H1 (cell line): ENCODE data around the gene ATXN2. TPM values are rescaled to one million over a fixed set of nuclear protein-coding genes. Genes with fewer than 3 reads are reported as not detected.

Experiments used
- CTCF ChIA-PET: fragments of 300-600 bp; sonication (Branson Sonifier 250); formaldehyde crosslinking; loops from one replicate; lab custom pipeline; 2021; ENCODE audit not compliant: partially characterized antibody; lab: Charles Lee
- POLR2A ChIA-PET: fragments of 300-600 bp; sonication (Branson Sonifier 250); formaldehyde crosslinking; loops from one replicate; lab custom pipeline; 2021; ENCODE audit warnings: inconsistent platforms; ENCODE audit not compliant: partially characterized antibody; lab: Charles Lee
- DNase-seq, 2 experiments: peaks; one replicate each; pipeline versions ENCODE4 v3.0.0 to v3.0.0-alpha.2; 2010 to 2022; ENCODE audit warnings: low spot score in 2 of 2, low read depth in 1 of 2, mixed read lengths in 1 of 2
- FAIRE-seq: peaks from 2 replicates; lab custom pipeline; 2011; peaks lifted over from hg19 to GRCh38; lab: Jason Lieb, UNC
- H2AFZ ChIP-seq: 2 replicates; pipeline ENCODE4 v1.8.1; 2012; ENCODE audit warnings: low read length, inconsistent platforms
- H2AK5ac ChIP-seq: 2 replicates; pipeline ENCODE4 v1.6.1; 2013; ENCODE audit warnings: low read depth, low read length
- H2BK120ac ChIP-seq: replicated peaks from 2 replicates; pipeline ENCODE3; 2013; ENCODE audit warnings: low read depth, low read length, inconsistent platforms
- H2BK12ac ChIP-seq: 2 replicates; pipeline ENCODE4 v1.6.1; 2013; ENCODE audit warnings: low read depth, low read length
- H2BK15ac ChIP-seq: 2 replicates; pipeline ENCODE4 v1.6.1; 2013; ENCODE audit warnings: low read length
- H2BK20ac ChIP-seq: 2 replicates; pipeline ENCODE4 v1.6.1; 2013; ENCODE audit warnings: low read length
- H2BK5ac ChIP-seq: 2 replicates; pipeline ENCODE4 v1.6.1; 2013; ENCODE audit warnings: low read depth, low read length
- H3K14ac ChIP-seq: 2 replicates; pipeline ENCODE4 v1.6.1; 2013; ENCODE audit warnings: inconsistent platforms; ENCODE audit not compliant: insufficient read length
- H3K18ac ChIP-seq: 2 replicates; pipeline ENCODE4 v1.6.1; 2013; ENCODE audit warnings: low read length; ENCODE audit errors: extremely low read depth
- H3K23ac ChIP-seq: 2 replicates; pipeline ENCODE4 v1.6.1; 2013; ENCODE audit warnings: inconsistent platforms; ENCODE audit not compliant: insufficient read length
- H3K23me2 ChIP-seq: 2 replicates; pipeline ENCODE4 v1.6.1; 2013; ENCODE audit warnings: low read depth, low read length
- H3K27ac ChIP-seq: 2 replicates; pipeline ENCODE4 v1.6.1; 2011; ENCODE audit warnings: low read depth, low read length, inconsistent platforms
- H3K27me3 ChIP-seq, 4 experiments: replicated peaks in 1 of 4; 1 replicate in 1 of 4; 2 replicates in 3 of 4; pipeline versions ENCODE4 v1.6.1 to v1.8.1; 2011 to 2013; ENCODE audit warnings: low read length in 3 of 4, mild to moderate bottlenecking in 3 of 4, inconsistent platforms in 2 of 4, mixed read lengths in 2 of 4, moderate library complexity in 1 of 4; ENCODE audit not compliant: control insufficient read depth in 3 of 4, insufficient read depth in 3 of 4; ENCODE audit errors: extremely low read depth in 1 of 4
- H3K36me3 ChIP-seq, 4 experiments: 2 replicates each; pipeline versions ENCODE4 v1.6.1 to v1.8.1; 2011 to 2013; ENCODE audit warnings: mild to moderate bottlenecking in 4 of 4, low read length in 3 of 4, moderate library complexity in 2 of 4, control low read depth in 1 of 4, inconsistent platforms in 1 of 4; ENCODE audit not compliant: insufficient read depth in 4 of 4, control insufficient read depth in 2 of 4
- H3K4ac ChIP-seq: replicated peaks from 2 replicates; pipeline ENCODE3; 2013; ENCODE audit warnings: low read length, low read depth, mixed read lengths, inconsistent platforms; ENCODE audit not compliant: insufficient read length
- H3K4me1 ChIP-seq, 4 experiments: replicated peaks in 1 of 4; 1 replicate in 1 of 4; 2 replicates in 3 of 4; pipeline versions ENCODE4 v1.6.1 to v1.8.1; 2011 to 2013; ENCODE audit warnings: low read length in 3 of 4, inconsistent platforms in 2 of 4, mixed read lengths in 1 of 4; ENCODE audit not compliant: insufficient read depth in 4 of 4, control insufficient read depth in 3 of 4
- H3K4me2 ChIP-seq, 2 experiments: 2 replicates each; pipeline versions ENCODE4 v1.6.1 to v1.8.1; 2011 to 2013; ENCODE audit warnings: low read depth in 2 of 2, low read length in 2 of 2, control low read depth in 1 of 2, inconsistent platforms in 1 of 2, mild to moderate bottlenecking in 1 of 2; ENCODE audit not compliant: insufficient read depth in 1 of 2
- H3K4me3 ChIP-seq, 4 experiments: fragments of 200-600, 300-600 bp in 1 of 4; sonication (generic), shearing (Covaris generic), sonication (Bioruptor Twin) in 1 of 4; 2 replicates each; pipeline versions ENCODE4 v1.5.1 to v1.8.1; 2011 to 2016; ENCODE audit warnings: low read length in 4 of 4, low read depth in 3 of 4, control low read depth in 2 of 4, inconsistent platforms in 2 of 4, mild to moderate bottlenecking in 2 of 4, mixed read lengths in 1 of 4, moderate library complexity in 1 of 4; ENCODE audit not compliant: insufficient read depth in 2 of 4; ENCODE audit errors: extremely low read depth in 1 of 4
- H3K56ac ChIP-seq: replicated peaks from 2 replicates; pipeline ENCODE3; 2013; ENCODE audit warnings: low read depth, mild to moderate bottlenecking, mixed read lengths, low read length, inconsistent platforms; ENCODE audit not compliant: insufficient read length
- H3K79me1 ChIP-seq: 2 replicates; pipeline ENCODE4 v1.6.1; 2013; ENCODE audit warnings: low read depth, low read length, control low read depth
- H3K79me2 ChIP-seq, 2 experiments: 2 replicates each; pipeline versions ENCODE4 v1.6.1 to v1.8.1; 2012 to 2013; ENCODE audit warnings: low read length in 2 of 2, mild to moderate bottlenecking in 2 of 2, inconsistent platforms in 1 of 2; ENCODE audit not compliant: insufficient read depth in 2 of 2, control insufficient read depth in 1 of 2
- H3K9ac ChIP-seq, 4 experiments: replicated peaks in 1 of 4; 1 replicate in 1 of 4; 2 replicates in 3 of 4; pipeline versions ENCODE4 v1.6.1 to v1.8.1; 2011 to 2013; ENCODE audit warnings: low read depth in 3 of 4, low read length in 3 of 4, control low read depth in 2 of 4, mild to moderate bottlenecking in 2 of 4, moderate library complexity in 2 of 4, inconsistent platforms in 1 of 4; ENCODE audit errors: extremely low read depth in 1 of 4
- H3K9me3 ChIP-seq, 2 experiments: 2 replicates each; pipeline versions ENCODE4 v1.6.1 to v1.8.1; 2012 to 2013; ENCODE audit warnings: mild to moderate bottlenecking in 2 of 2, moderate library complexity in 2 of 2, control low read depth in 1 of 2, inconsistent platforms in 1 of 2, low read depth in 1 of 2, low read length in 1 of 2, mixed read lengths in 1 of 2; ENCODE audit not compliant: insufficient read depth in 2 of 2
- H4K20me1 ChIP-seq, 2 experiments: replicated peaks in 1 of 2; 2 replicates each; pipeline versions ENCODE3 to v1.8.1; 2011 to 2013; ENCODE audit warnings: inconsistent platforms in 2 of 2, low read length in 2 of 2, mild to moderate bottlenecking in 1 of 2; ENCODE audit not compliant: insufficient read depth in 2 of 2, control insufficient read depth in 1 of 2
- H4K5ac ChIP-seq: 2 replicates; pipeline ENCODE4 v1.6.1; 2013; ENCODE audit warnings: low read length, low read depth, mixed read lengths, inconsistent platforms; ENCODE audit not compliant: insufficient read length
- H4K8ac ChIP-seq: 2 replicates; pipeline ENCODE4 v1.8.0; 2013; ENCODE audit warnings: mild to moderate bottlenecking, moderate library complexity, low read length, inconsistent platforms; ENCODE audit not compliant: insufficient read depth; ENCODE audit errors: extremely low read depth
- H4K91ac ChIP-seq: replicated peaks from 2 replicates; pipeline ENCODE3; 2013; ENCODE audit warnings: low read length, mixed read lengths, inconsistent platforms; ENCODE audit not compliant: insufficient read length
- CBX5 ChIP-seq: fragments of 300-800, 300-1000 bp; sonication (generic); IDR thresholded peaks from 2 replicates; pipeline ENCODE4 v1.7.1; 2016; ENCODE audit warnings: antibody characterized with exemption, low read length, low read depth
- MAFK ChIP-seq: IDR thresholded peaks from 2 replicates; pipeline ENCODE4 v1.6.1; 2012; ENCODE audit warnings: low read depth, mild to moderate bottlenecking, improper control_type of control experiment, low read length
- WGBS, 2 experiments: shearing (Covaris generic) in 1 of 2; methylation state at CpG; one replicate each; pipeline versions ENCODE4 v1.1.6 to v1.1.7; 2013 to 2015; ENCODE audit warnings: low lambda C conversion rate in 2 of 2, mixed read lengths in 2 of 2, inconsistent platforms in 1 of 2, low coverage in 1 of 2, missing lambda C conversion rate in 1 of 2; ENCODE audit not compliant: insufficient replicate concordance in 2 of 2, insufficient coverage in 1 of 2, insufficient read length in 1 of 2; ENCODE audit errors: extremely low coverage in 1 of 2, missing lambda C conversion rate in 1 of 2; 5-methylcytosine and 5-hydroxymethylcytosine counted together
- polyA plus RNA-seq, 7 experiments: library from polyadenylated mRNA; depleted of rRNA in 3 of 7; stranded (reverse) in 5 of 7; unstranded in 2 of 7; fragments of >200 nt in 5 of 7; fragments of 200-250 nt in 2 of 7; gene quantifications; 1 replicate in 5 of 7; 2 replicates in 1 of 7; 4 replicates in 1 of 7; pipeline versions ENCODE4 v1.2.1 to v1.2.3, GENCODE V29; 2011 to 2013; ENCODE audit warnings: missing spikeins in 2 of 7, mixed read lengths in 2 of 7
- total RNA-seq: library from RNA; stranded (reverse); fragmentation: NEBNext Ultra II Directional; extraction: Animal tissue kit (Norgen Biotek cat#: 25700); gene quantifications from 2 replicates; pipeline ENCODE4 v1.2.1, GENCODE V29; 2021

The ATXN2 gene
- total and polyA plus RNA-seq, 2 of the 8 experiments (the other 6 are each of a cell fraction or from before 2014, with no cell fraction given) = 46.6 to 80.7 TPM

DNA sequence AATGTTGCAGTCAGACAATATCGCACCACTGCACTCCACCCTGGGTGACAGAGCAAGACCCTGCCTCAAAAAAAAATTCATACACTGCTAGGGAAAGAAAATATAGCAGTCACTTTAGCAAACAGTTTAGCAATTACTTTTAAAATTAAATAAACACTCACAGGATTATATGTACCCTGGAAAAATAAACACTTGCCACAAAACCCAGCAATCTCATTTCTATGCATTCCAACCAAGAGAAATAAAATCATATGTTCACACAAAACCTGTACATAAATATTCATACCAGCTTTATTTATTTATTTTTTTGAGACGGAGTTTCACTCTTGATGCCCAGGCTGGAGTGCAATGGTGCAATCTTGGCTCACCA is 20.2 kb downstream of the ATXN2 start:
- no peaks in the 10 kb centered on the region for H3K27me3 ChIP-seq
- H4K20me1 ChIP-seq = peaks cover 0 to 12% of the 10 kb centered on the region in 2 experiments

More for the DNA sequence above, 20.2 kb downstream of the ATXN2 start:
- H4K91ac ChIP-seq = no peak overlapping the region
- no peak overlapping the region for H3K4me3 ChIP-seq
- peaks cover 6 to 84% of the 10 kb centered on the region in 2 experiments for H3K79me2 ChIP-seq
- no peak overlapping the region for H2BK15ac ChIP-seq
- H2AK5ac ChIP-seq = no peak overlapping the region
- H2BK120ac ChIP-seq = no peak overlapping the region
- peaks cover 10% of the 10 kb centered on the region for H3K79me1 ChIP-seq
- H3K4ac ChIP-seq = no peak overlapping the region
- H3K23me2 ChIP-seq = no peaks in the 10 kb centered on the region
- no peak overlapping the region for H2BK20ac ChIP-seq
- H3K27ac ChIP-seq = no peak overlapping the region
- FAIRE-seq (no peak), DNase-seq (no peak)
- no peak overlapping the region for H3K23ac ChIP-seq
- no peak overlapping the region for H4K5ac ChIP-seq
- H3K4me2 ChIP-seq = no peak overlapping the region
- ChIA-PET CTCF (no interaction called here), POLR2A (no interaction called here)
- H3K9me3 ChIP-seq = no peaks in the 10 kb centered on the region
- no peak overlapping the region for H4K8ac ChIP-seq
- no peak overlapping the region for H2BK12ac ChIP-seq
- H2BK5ac ChIP-seq = no peak overlapping the region
- no peak overlapping the region for H3K14ac ChIP-seq
- H3K18ac ChIP-seq = no peak overlapping the region
- no peak overlapping the region for H2AFZ ChIP-seq
- H3K56ac ChIP-seq = no peak overlapping the region
- H3K36me3 ChIP-seq = 0 out of 8 replicates have a peak, but pooled peaks cover 0 to 2% (median 0%) of the 10 kb centered on the region in 4 experiments
- WGBS, 2 experiments = 88% methylated on average over 2 of the region's 2 CpGs; no CpG with 5 or more reads in 1 of the 2 experiments
- no peak overlapping the region for H3K9ac ChIP-seq
- TF ChIP-seq MAFK (no peak), CBX5 (no peak)
- peaks cover 0 to 4% (median 1%) of the 10 kb centered on the region in 4 experiments; a peak in 3 of 7 replicates for H3K4me1 ChIP-seq
